Natural killer cell (primary cell): ENCODE data around the gene PLSCR4. TPM values are rescaled to one million over a fixed set of nuclear protein-coding genes. Genes with fewer than 3 reads are reported as not detected.

Source experiments
- ATAC-seq, 3 donors: fragments of 150-1000 bp in 2 of 3; fragments of 200-7000 bp in 1 of 3; cut with Tn5 transposase; 1 replicate in 1 of 3; 2 replicates in 2 of 3; pipeline ENCODE4 v1.10.0; 2021; ENCODE audit warnings: mild to moderate bottlenecking in 2 of 3, moderate library complexity in 2 of 3
- DNase-seq, 2 donors: peaks; one replicate each; pipeline versions ENCODE4 v3.0.0 to v3.0.0-alpha.2; 2013 to 2021; ENCODE audit warnings: mixed read lengths in 1 of 2
- H3K27ac ChIP-seq: one replicate; pipeline ENCODE4 v1.5.1; 2013; ENCODE audit warnings: mild to moderate bottlenecking, low read length
- H3K27me3 ChIP-seq: one replicate; pipeline ENCODE4 v1.6.1; 2013; ENCODE audit warnings: low read length; ENCODE audit not compliant: control insufficient read depth, insufficient read depth
- H3K36me3 ChIP-seq: one replicate; pipeline ENCODE4 v1.6.1; 2013; ENCODE audit warnings: low read length; ENCODE audit not compliant: control insufficient read depth, insufficient read depth
- H3K4me1 ChIP-seq: one replicate; pipeline ENCODE4 v1.6.1; 2013; ENCODE audit warnings: low read length; ENCODE audit not compliant: control insufficient read depth, insufficient read depth
- H3K4me3 ChIP-seq: one replicate; pipeline ENCODE4 v1.5.1; 2013; ENCODE audit warnings: low read length
- H3K9me3 ChIP-seq: one replicate; pipeline ENCODE4 v1.6.1; 2013; ENCODE audit warnings: low read length; ENCODE audit not compliant: control insufficient read depth, insufficient read depth
- H3K27ac Mint-ChIP-seq, 2 donors: one replicate each; pipeline ENCODE4 v1.8.0; 2022; ENCODE audit warnings: mild to moderate bottlenecking in 2 of 2, mixed read lengths in 2 of 2, moderate library complexity in 1 of 2
- H3K27me3 Mint-ChIP-seq, 2 donors: one replicate each; pipeline ENCODE4 v1.8.0; 2022; ENCODE audit warnings: low read depth in 2 of 2, mixed read lengths in 2 of 2
- H3K36me3 Mint-ChIP-seq: one replicate; pipeline ENCODE4 v1.8.0; 2022; ENCODE audit warnings: mixed read lengths
- H3K4me1 Mint-ChIP-seq, 2 donors: one replicate each; pipeline ENCODE4 v1.8.0; 2022; ENCODE audit warnings: mixed read lengths in 2 of 2
- H3K4me3 Mint-ChIP-seq: one replicate; pipeline ENCODE4 v1.8.0; 2022; ENCODE audit warnings: mild to moderate bottlenecking, moderate library complexity, mixed read lengths
- H3K9me3 Mint-ChIP-seq, 2 donors: one replicate each; pipeline ENCODE4 v1.8.0; 2022; ENCODE audit warnings: mixed read lengths in 2 of 2
- WGBS: methylation state at CpG from one replicate; pipeline ENCODE4 v1.1.7; 2013; ENCODE audit warnings: missing lambda C conversion rate; ENCODE audit not compliant: insufficient coverage; 5-methylcytosine and 5-hydroxymethylcytosine counted together
- intact Hi-C: fragments of 100-400 bp; cut with micrococcal nuclease; formaldehyde crosslinking; loops from one replicate; pipeline ENCODE4 v1.14.2; 2022
- total RNA-seq, 4 donors: library from RNA; stranded (reverse); fragments of 120-200 nt in 1 of 4; gene quantifications; one replicate each; pipeline versions ENCODE4 v1.2.3 to v1.2.4, GENCODE V29; 2013 to 2022
- TF ChIP-seq, protein P1 (sequence below): fragments of 200-600 bp; IDR thresholded peaks from one replicate; pipeline ENCODE4 v1.8.0; 2022; ENCODE audit warnings: antibody characterized with exemption

The PLSCR4 gene
- total RNA-seq, 3 donors from 2014 or later (not counting 1 experiment from before 2014, with no cell fraction given) = 0.11 to 0.21 TPM; not detected in 1

DNA sequence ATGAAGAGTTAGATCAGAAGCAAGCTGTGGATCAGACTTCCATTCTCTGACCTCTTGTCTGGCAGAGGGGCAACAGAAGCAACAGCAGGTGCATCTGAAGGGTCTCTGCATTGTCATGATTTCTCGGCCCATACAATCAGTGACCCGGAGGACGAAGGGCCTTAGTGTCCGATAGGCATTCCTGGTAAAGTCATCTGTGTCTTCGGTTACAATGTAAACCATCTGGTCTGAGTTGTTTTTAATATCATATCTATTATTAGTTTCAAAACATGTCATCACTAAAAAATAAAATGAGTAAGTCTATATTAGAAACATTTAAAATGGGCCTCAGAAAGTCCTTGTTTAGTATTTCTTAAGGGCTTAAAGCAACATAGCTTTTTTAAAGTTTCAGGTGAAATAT, 51.1 kb downstream of the PLSCR4 start:
- Mint-ChIP-seq H3K9me3 (no peaks in the 10 kb centered on the region), H3K4me1 (no peaks in the 10 kb centered on the region), H3K4me3 (no peak overlapping the region), H3K27ac (no peak overlapping the region), H3K36me3 (no peaks in the 10 kb centered on the region), H3K27me3 (no peaks in the 10 kb centered on the region)
- TF ChIP-seq, protein P1, sequence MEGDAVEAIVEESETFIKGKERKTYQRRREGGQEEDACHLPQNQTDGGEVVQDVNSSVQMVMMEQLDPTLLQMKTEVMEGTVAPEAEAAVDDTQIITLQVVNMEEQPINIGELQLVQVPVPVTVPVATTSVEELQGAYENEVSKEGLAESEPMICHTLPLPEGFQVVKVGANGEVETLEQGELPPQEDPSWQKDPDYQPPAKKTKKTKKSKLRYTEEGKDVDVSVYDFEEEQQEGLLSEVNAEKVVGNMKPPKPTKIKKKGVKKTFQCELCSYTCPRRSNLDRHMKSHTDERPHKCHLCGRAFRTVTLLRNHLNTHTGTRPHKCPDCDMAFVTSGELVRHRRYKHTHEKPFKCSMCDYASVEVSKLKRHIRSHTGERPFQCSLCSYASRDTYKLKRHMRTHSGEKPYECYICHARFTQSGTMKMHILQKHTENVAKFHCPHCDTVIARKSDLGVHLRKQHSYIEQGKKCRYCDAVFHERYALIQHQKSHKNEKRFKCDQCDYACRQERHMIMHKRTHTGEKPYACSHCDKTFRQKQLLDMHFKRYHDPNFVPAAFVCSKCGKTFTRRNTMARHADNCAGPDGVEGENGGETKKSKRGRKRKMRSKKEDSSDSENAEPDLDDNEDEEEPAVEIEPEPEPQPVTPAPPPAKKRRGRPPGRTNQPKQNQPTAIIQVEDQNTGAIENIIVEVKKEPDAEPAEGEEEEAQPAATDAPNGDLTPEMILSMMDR = no peak
- Histone ChIP-seq H3K36me3 (no peaks in the 10 kb centered on the region), H3K27ac (no peak overlapping the region), H3K4me1 (no peaks in the 10 kb centered on the region), H3K27me3 (no peaks in the 10 kb centered on the region), H3K4me3 (no peak overlapping the region), H3K9me3 (no peaks in the 10 kb centered on the region)
- 93% methylated on average over 4 of the region's 5 CpGs for WGBS
- ATAC-seq (no peak), DNase-seq (no peak)
- intact Hi-C loops = no loop called here

DNA sequence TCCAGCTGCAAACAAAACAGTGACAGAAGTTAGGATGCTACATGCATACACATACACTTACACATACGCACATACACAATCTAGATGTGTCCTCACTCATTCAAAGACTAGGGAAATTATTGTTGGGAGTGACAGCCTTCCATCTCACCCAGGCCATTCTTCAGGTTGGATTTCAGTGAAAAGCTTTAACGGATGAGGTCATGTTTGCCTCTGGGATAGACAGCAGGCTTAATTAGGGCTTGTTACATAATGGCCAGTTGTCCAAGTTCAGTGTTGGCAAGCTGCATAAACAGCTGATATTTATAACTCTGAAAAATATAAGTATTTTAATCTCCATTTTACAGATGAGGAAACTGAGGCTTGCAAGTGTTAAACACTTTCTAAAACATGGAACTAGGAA, 54.1 kb downstream of the PLSCR4 start:
- Histone ChIP-seq H3K27ac (no peak overlapping the region), H3K4me1 (no peaks in the 10 kb centered on the region), H3K4me3 (no peak overlapping the region), H3K36me3 (no peaks in the 10 kb centered on the region), H3K9me3 (no peaks in the 10 kb centered on the region), H3K27me3 (no peaks in the 10 kb centered on the region)
- Mint-ChIP-seq H3K4me1 (no peaks in the 10 kb centered on the region), H3K27me3 (no peaks in the 10 kb centered on the region), H3K27ac (no peak overlapping the region), H3K36me3 (no peaks in the 10 kb centered on the region), H3K9me3 (no peaks in the 10 kb centered on the region), H3K4me3 (no peak overlapping the region)
- DNase-seq (no peak), ATAC-seq (no peak)
- WGBS = 92% methylated on average over 1 of the region's 2 CpGs
- TF ChIP-seq, protein P1 = no peak
- intact Hi-C loops = no loop called here

DNA sequence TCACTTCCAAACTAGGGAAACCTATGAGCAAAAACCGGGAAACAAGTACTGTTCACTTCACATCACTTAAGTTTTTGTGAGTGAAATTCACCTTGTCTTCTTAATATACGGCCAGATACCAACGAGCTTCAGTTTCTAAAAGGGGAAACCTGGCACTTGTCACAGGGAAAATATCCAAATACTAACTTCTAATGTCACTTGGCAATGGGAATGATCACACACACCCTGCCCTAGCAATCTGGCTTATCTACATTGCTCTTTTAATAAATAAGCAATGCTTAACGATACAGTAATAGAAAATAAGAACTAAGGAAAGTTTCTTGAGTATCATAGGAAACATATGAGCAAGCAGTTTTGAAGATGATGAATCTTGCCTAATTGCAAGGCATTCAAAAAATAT, 55.3 kb downstream of the PLSCR4 start:
- no peak for DNase-seq
- no peaks in the 10 kb centered on the region for H3K4me1 Mint-ChIP-seq

DNA sequence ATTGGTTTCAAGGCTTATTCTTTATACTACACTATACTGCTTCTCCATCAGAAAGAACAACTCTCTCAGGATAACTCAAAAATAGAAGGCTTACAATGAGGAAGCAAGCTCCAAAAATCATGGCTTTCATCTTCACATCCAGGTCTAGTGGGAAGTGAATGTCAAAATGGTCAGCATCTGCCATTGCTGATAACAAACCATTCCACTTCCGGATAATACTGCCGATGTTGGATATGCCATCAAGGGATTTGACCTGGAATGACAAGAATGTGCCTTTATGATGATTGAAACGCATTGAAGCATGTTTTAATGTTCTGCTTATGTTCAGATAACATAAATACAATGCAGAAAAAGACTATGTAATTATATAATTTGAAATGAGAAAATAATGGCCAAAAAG, 55.9 kb downstream of the PLSCR4 start:
- intact Hi-C loops = no loop called here
- Histone ChIP-seq H3K4me3 (no peak overlapping the region), H3K4me1 (no peaks in the 10 kb centered on the region), H3K27me3 (no peaks in the 10 kb centered on the region), H3K36me3 (no peaks in the 10 kb centered on the region), H3K9me3 (no peaks in the 10 kb centered on the region), H3K27ac (no peak overlapping the region)
- ATAC-seq (no peak), DNase-seq (no peak)
- Mint-ChIP-seq H3K9me3 (no peaks in the 10 kb centered on the region), H3K27me3 (no peaks in the 10 kb centered on the region), H3K4me3 (no peak overlapping the region), H3K4me1 (no peaks in the 10 kb centered on the region), H3K36me3 (no peaks in the 10 kb centered on the region), H3K27ac (no peak overlapping the region)
- TF ChIP-seq, protein P1 = no peak
- 83% methylated on average over 1 of the region's 3 CpGs for WGBS

More for the DNA sequence above, 55.3 kb downstream of the PLSCR4 start:
- H3K9me3 ChIP-seq = no peaks in the 10 kb centered on the region
- H3K9me3 Mint-ChIP-seq = no peaks in the 10 kb centered on the region
- no peaks in the 10 kb centered on the region for H3K36me3 Mint-ChIP-seq
- no peak overlapping the region for H3K4me3 ChIP-seq
- TF ChIP-seq, protein P1 = no peak
- no peak overlapping the region for H3K4me3 Mint-ChIP-seq
- H3K4me1 ChIP-seq = no peaks in the 10 kb centered on the region
- no peak overlapping the region for H3K27ac Mint-ChIP-seq
- ATAC-seq = no peak
- no peaks in the 10 kb centered on the region for H3K27me3 ChIP-seq
- WGBS = 73% methylated on average over 3 of the region's 4 CpGs
- no peaks in the 10 kb centered on the region for H3K36me3 ChIP-seq
- no peak overlapping the region for H3K27ac ChIP-seq
- intact Hi-C loops = no loop called here
- H3K27me3 Mint-ChIP-seq = no peaks in the 10 kb centered on the region
